Activated CD4-positive, alpha-beta T cell treated with anti-CD3 and anti-CD28 coated beads for 36 hours (primary cell): ENCODE data around the gene TERF2IP. TPM values are rescaled to one million over a fixed set of nuclear protein-coding genes. Genes with fewer than 3 reads are reported as not detected.
A peak's percentile ranks its signal among the peaks of the same experiment; 100 is the strongest.

Source experiments
- ATAC-seq: fragments of 200-7000 bp; cut with Tn5 transposase; one replicate; pipeline ENCODE4 v1.10.0; 2021; ENCODE audit warnings: mild to moderate bottlenecking, moderate library complexity
- CTCF ChIA-PET: fragments of 350-600 bp; sonication (Branson Sonifier 250); formaldehyde crosslinking; loops from one replicate; lab custom pipeline; 2021; ENCODE audit warnings: antibody characterized with exemption; lab: Charles Lee
- POLR2A ChIA-PET: fragments of 350-600 bp; sonication (Branson Sonifier 250); formaldehyde crosslinking; loops from one replicate; lab custom pipeline; 2021; ENCODE audit warnings: antibody characterized with exemption, inconsistent platforms; lab: Charles Lee
- DNase-seq: peaks from one replicate; pipeline ENCODE4 v3.0.0-alpha.2; 2020
- H3K27ac Mint-ChIP-seq: one replicate; pipeline ENCODE4 v1.8.0; 2021; ENCODE audit warnings: mixed read lengths
- H3K27me3 Mint-ChIP-seq: one replicate; pipeline ENCODE4 v1.8.0; 2021; ENCODE audit warnings: mixed read lengths
- H3K36me3 Mint-ChIP-seq: one replicate; pipeline ENCODE4 v1.8.0; 2021; ENCODE audit warnings: low read depth, mixed read lengths
- H3K4me1 Mint-ChIP-seq: one replicate; pipeline ENCODE4 v1.8.0; 2021; ENCODE audit warnings: mixed read lengths
- H3K4me3 Mint-ChIP-seq: one replicate; pipeline ENCODE4 v1.8.0; 2021; ENCODE audit warnings: mild to moderate bottlenecking, moderate library complexity, mixed read lengths
- H3K9me3 Mint-ChIP-seq: one replicate; pipeline ENCODE4 v1.8.0; 2021; ENCODE audit warnings: low read depth, mixed read lengths
- intact Hi-C, 2 experiments: fragments of 100-400 bp; cut with DNase I in 1 of 2; cut with micrococcal nuclease in 1 of 2; formaldehyde crosslinking; loops; one replicate each; pipeline versions ENCODE4 v1.14.2 to v1.15.1; 2022 to 2024; cut with DNase I, micrococcal nuclease
- total RNA-seq, 2 experiments: library from RNA; stranded (reverse); gene quantifications; one replicate each; pipeline ENCODE4 v1.2.3, GENCODE V29; 2021

TERF2IP gene
- total RNA-seq, 2 experiments from 2014 or later = 70.6 to 72.6 TPM

- Mint-ChIP-seq H3K4me3 (no peak within 1 kb of the TSS), H3K27ac (no peak within 1 kb of the TSS), H3K9me3 (no peaks in the 10 kb centered on the region), H3K36me3 (no peaks in the 10 kb centered on the region), H3K4me1 (no peaks in the 10 kb centered on the region), H3K27me3 (no peaks in the 10 kb centered on the region)
- no peak for DNase-seq
- no peak for ATAC-seq
- POLR2A ChIA-PET = no interaction called here
- CTCF ChIA-PET = no interaction called here
- intact Hi-C loops = no loop called here
Observed at GRCh38 chr16:75676909-75677308, 29.3 kb downstream of the TERF2IP start, which contains the start of gene CPHXL2. TSS of gene CPHXL2 (minus strand) at chr16:75677009. CDS start at chr16:75676999, 10 bp downstream.

GRCh38 chr16:75679366-75679765 lies 31.8 kb downstream of the TERF2IP start:
- intact Hi-C loops = no loop called here
- no peaks in the 10 kb centered on the region for H3K4me1 Mint-ChIP-seq
- CTCF ChIA-PET = no interaction called here

GRCh38 chr16:75682308-75682707 lies 34.7 kb downstream of the TERF2IP start:
- DNase-seq (no peak), ATAC-seq (no peak)
- Mint-ChIP-seq H3K36me3 (no peaks in the 10 kb centered on the region), H3K4me1 (no peaks in the 10 kb centered on the region), H3K27me3 (no peaks in the 10 kb centered on the region), H3K4me3 (no peak overlapping the region), H3K9me3 (peaks cover 3% of the 10 kb centered on the region), H3K27ac (no peak overlapping the region)
- intact Hi-C loops = no loop called here
- ChIA-PET CTCF (no interaction called here), POLR2A (no interaction called here)

More at GRCh38 chr16:75679366-75679765, 31.8 kb downstream of the TERF2IP start:
- ATAC-seq = no peak
- no peak overlapping the region for H3K27ac Mint-ChIP-seq
- H3K27me3 Mint-ChIP-seq = no peaks in the 10 kb centered on the region
- H3K4me3 Mint-ChIP-seq = no peak overlapping the region
- no peak for DNase-seq
- H3K9me3 Mint-ChIP-seq = peaks cover 1% of the 10 kb centered on the region
- POLR2A ChIA-PET = no interaction called here
- H3K36me3 Mint-ChIP-seq = no peaks in the 10 kb centered on the region

- Mint-ChIP-seq H3K36me3 (no peaks in the 10 kb centered on the region), H3K27me3 (no peaks in the 10 kb centered on the region), H3K9me3 (peaks cover 3% of the 10 kb centered on the region), H3K4me3 (no peak overlapping the region), H3K4me1 (no peaks in the 10 kb centered on the region), H3K27ac (no peak overlapping the region)
- no peak for DNase-seq
- intact Hi-C loops = no loop called here
- ATAC-seq = no peak
- CTCF ChIA-PET = no interaction called here
- POLR2A ChIA-PET = no interaction called here
Observed at GRCh38 chr16:75687361-75687760, 39.8 kb downstream of the TERF2IP start.

GRCh38 chr16:75695708-75696107 lies 48.1 kb downstream of the TERF2IP start:
- Mint-ChIP-seq H3K36me3 (no peaks in the 10 kb centered on the region), H3K9me3 (no peaks in the 10 kb centered on the region), H3K4me1 (no peaks in the 10 kb centered on the region), H3K27me3 (no peaks in the 10 kb centered on the region), H3K27ac (no peak overlapping the region), H3K4me3 (no peak overlapping the region)
- ChIA-PET POLR2A (no interaction called here), CTCF (interaction anchor here (1.6 kb wide), 1 partner anchor 68 kb away, joined by 5 read pairs; no protein-coding TSS in a partner anchor)
- intact Hi-C loops = no loop called here
- peak; percentile 7 for DNase-seq
- no peak for ATAC-seq

- ATAC-seq (no peak), DNase-seq (no peak)
- CTCF ChIA-PET = interaction anchor here (1.0 kb wide), 1 partner anchor 10 kb away, joined by 3 read pairs; no protein-coding TSS in a partner anchor
- intact Hi-C loops = no loop called here
- no peak overlapping the region for H3K4me3 Mint-ChIP-seq
- POLR2A ChIA-PET = interaction anchor here (0.5 kb wide), 1 partner anchor 254 kb away, joined by 4 read pairs; no protein-coding TSS in a partner anchor
- no peaks in the 10 kb centered on the region for H3K4me1 Mint-ChIP-seq
- no peaks in the 10 kb centered on the region for H3K9me3 Mint-ChIP-seq
- no peaks in the 10 kb centered on the region for H3K36me3 Mint-ChIP-seq
- H3K27me3 Mint-ChIP-seq = no peaks in the 10 kb centered on the region
- no peak overlapping the region for H3K27ac Mint-ChIP-seq
Observed at GRCh38 chr16:75697571-75697970, 50.0 kb downstream of the TERF2IP start.

- intact Hi-C loops = no loop called here
- Mint-ChIP-seq H3K27ac (no peak within 1 kb of the TSS), H3K4me1 (no peaks in the 10 kb centered on the region), H3K36me3 (no peaks in the 10 kb centered on the region), H3K9me3 (no peaks in the 10 kb centered on the region), H3K4me3 (no peak within 1 kb of the TSS), H3K27me3 (no peaks in the 10 kb centered on the region)
- ChIA-PET CTCF (no interaction called here), POLR2A (no interaction called here)
- DNase-seq = no peak
- ATAC-seq = no peak
Observed at GRCh38 chr16:75701361-75701760, 53.8 kb downstream of the TERF2IP start, which contains the start of gene DUXB. TSS of gene DUXB (minus strand) at chr16:75701461. CDS start at chr16:75701418, 43 bp downstream.

GRCh38 chr16:75702242-75702641 lies 54.7 kb downstream of the TERF2IP start:
- intact Hi-C loops = no loop called here
- Mint-ChIP-seq H3K27ac (no peak overlapping the region), H3K4me1 (no peaks in the 10 kb centered on the region), H3K27me3 (no peaks in the 10 kb centered on the region), H3K4me3 (no peak overlapping the region), H3K36me3 (no peaks in the 10 kb centered on the region), H3K9me3 (no peaks in the 10 kb centered on the region)
- no peak for DNase-seq
- ChIA-PET CTCF (no interaction called here), POLR2A (no interaction called here)
- ATAC-seq = no peak

- intact Hi-C loops = no loop called here
- no peaks in the 10 kb centered on the region for H3K4me1 Mint-ChIP-seq
- DNase-seq (no peak), ATAC-seq (no peak)
- ChIA-PET POLR2A (no interaction called here), CTCF (no interaction called here)
- no peak overlapping the region for H3K27ac Mint-ChIP-seq
- H3K4me3 Mint-ChIP-seq = no peak overlapping the region
- no peaks in the 10 kb centered on the region for H3K36me3 Mint-ChIP-seq
- H3K27me3 Mint-ChIP-seq = no peaks in the 10 kb centered on the region
- H3K9me3 Mint-ChIP-seq = no peaks in the 10 kb centered on the region
Observed at GRCh38 chr16:75703306-75703705, 55.7 kb downstream of the TERF2IP start.

Other genes with a start within 250 kb of the TERF2IP start
- 10 to 100 TPM; 44.0 to 48.2 TPM for gene CFDP1, start 214.3 kb upstream of the TERF2IP start, total RNA-seq
- 10 to 100 TPM; 22.0 to 30.5 TPM for gene TMEM170A, start 183.1 kb upstream of the TERF2IP start, total RNA-seq
- gene CHST6, start 152.3 kb upstream of the TERF2IP start, total RNA-seq = not detected
- under 1 TPM; 0.40 to 0.41 TPM for gene CHST5, start 111.7 kb upstream of the TERF2IP start, total RNA-seq
- gene TMEM231, start 91.5 kb upstream of the TERF2IP start, total RNA-seq = 1 to 10 TPM; 3.6 to 4.1 TPM
- 10 to 100 TPM; 31.9 to 58.0 TPM for gene GABARAPL2, start 81.4 kb upstream of the TERF2IP start, total RNA-seq
- 10 to 100 TPM; 48.3 to 55.7 TPM for gene ADAT1, start 24.5 kb upstream of the TERF2IP start, total RNA-seq
- gene KARS1, start 108 bp upstream of the TERF2IP start, total RNA-seq = 100 to 1,000 TPM; 309 to 332 TPM
- gene CPHXL2, start 29.2 kb downstream of the TERF2IP start, total RNA-seq = not detected
- not detected for gene DUXB, start 53.7 kb downstream of the TERF2IP start, total RNA-seq
- not detected for gene CPHXL, start 78.7 kb downstream of the TERF2IP start, total RNA-seq